ENCODE results near the gene ZNF629.

The ZNF629 gene

DNA sequence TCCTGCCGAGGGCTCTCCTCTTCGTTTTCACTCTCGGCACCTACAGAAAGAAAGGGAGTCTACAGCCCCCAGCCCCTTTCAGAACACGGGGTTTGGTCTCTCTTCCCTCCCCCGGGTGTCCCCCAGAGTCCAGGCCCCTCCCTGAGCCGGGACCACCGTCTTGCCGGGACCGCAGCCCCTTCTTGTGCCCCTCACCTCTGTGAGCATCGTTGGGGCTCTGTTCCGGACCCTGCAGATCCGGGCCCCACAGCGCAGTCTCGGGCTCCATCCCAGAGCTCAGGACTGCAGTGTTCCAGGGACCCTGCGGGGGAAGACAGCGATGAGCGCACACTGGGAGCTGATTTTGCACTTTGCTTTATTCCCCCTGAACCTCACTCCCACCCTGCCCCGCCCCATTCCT lies 2.8 kb downstream of the ZNF629 start:
- TF ChIP-seq ZFX (IDR thresholded peaks at IDR 0.05) (no peak), CTCF (conservative IDR thresholded peaks at IDR 0.05) (no peak)
- H3K27ac ChIP-seq, result no peak overlapping the region

DNA sequence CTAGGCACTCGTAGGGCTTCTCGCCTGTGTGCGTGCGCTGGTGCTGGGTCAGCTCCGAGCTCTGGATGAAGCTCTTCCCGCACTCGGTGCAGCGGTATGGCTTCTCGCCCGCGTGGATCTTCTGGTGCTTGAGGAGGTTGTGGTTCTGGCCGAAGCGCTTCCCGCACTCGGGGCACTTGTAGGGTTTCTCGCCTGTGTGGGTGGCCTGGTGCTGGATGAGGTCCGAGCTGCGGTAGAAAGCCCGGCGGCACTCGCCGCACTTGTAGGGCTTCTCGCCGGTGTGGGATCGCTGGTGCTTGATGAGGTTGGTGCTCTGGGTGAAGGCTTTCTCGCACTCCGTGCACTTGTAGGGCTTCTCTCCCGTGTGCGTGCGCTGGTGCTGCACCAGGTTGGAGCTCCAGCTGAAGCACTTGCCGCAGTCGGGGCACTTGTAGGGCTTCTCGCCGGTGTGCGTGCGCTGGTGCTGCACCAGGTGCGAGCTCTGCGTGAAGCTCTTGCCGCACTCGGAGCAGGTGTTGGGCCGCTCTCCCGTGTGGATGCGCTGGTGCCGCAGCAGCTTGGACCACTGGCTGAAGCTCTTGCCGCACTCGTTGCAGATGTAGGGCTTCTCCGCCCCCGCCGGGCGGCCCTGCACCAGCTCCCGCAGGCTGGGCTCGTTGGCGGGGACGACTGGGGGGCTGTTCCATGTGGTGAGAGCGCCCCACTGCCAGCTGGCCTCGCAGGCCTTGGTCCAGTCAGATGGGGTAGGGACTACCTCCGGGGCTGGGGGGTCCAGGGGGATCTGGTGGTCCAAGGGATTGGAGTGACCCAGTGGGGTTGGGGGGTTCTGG lies 3.5 kb downstream of the ZNF629 start:
- no peak for TF ChIP-seq CTCF (conservative IDR thresholded peaks at IDR 0.05)
- TF ChIP-seq ZFX (IDR thresholded peaks at IDR 0.05), result no peak
- no peak overlapping the region for H3K27ac ChIP-seq

DNA sequence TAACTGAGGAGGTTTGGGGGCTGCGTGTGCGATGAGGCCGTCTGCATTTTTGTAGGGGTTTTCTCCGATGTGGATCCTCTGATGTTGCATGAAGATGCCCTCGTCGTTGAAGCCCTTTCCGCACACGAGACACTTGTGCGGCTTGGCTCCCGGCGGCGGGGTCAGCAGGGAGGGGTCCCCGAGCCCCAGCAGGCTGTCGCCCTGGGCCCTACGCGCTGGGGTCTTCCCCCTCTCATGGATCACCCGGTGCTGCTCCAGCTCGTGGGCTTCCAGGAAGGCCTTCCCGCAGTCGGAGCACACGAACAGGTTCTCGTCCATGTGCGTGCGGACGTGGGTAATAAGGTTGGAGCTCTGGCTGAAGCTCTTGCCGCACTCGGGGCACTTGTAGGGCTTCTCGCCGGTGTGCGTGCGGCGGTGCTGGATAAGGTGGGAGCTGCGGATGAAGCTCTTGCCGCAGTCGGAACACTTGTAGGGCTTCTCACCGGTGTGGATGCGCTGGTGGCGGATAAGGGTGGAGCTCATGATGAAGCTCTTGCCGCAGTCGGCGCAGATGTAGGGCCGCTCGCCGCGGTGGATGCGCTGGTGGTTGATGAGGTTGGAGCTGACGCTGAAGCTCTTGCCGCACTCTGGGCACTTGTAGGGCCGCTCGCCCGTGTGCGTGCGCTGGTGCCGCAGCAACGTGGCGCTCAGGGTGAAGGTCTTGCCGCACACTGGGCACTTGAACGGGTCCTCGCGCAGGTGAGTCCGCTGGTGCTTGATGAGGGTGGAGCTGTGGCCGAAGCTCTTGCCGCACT lies 4.3 kb downstream of the ZNF629 start:
- no peak overlapping the region for H3K27ac ChIP-seq
- TF ChIP-seq CTCF (conservative IDR thresholded peaks at IDR 0.05) (no peak), ZFX (IDR thresholded peaks at IDR 0.05) (no peak)

- TF ChIP-seq CTCF (conservative IDR thresholded peaks at IDR 0.05), result no peak
- no peak for TF ChIP-seq ZFX (IDR thresholded peaks at IDR 0.05)
- H3K27ac ChIP-seq, result no peak overlapping the region
Observed at GRCh38 chr16:30780549-30780948, 6.5 kb downstream of the ZNF629 start.

DNA sequence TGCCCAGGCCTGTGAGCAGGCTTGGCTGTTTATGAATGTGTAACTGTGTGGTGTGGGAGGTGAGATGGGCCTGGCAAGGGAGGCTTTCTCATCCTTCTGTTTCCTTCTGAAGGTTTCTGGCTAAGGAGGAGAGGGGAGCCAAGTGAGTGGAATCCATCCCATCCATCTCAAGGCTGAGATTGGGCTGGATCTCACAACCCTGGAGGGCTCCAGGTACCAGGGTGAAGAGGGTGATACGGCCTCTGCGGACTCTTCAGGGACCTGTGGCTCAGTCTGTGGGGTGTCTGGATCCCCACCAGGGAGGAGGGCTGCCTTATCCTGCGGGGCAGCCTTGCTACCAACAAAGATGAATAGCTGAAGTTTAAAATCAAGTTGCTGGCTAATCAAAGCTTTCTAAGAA lies 7.0 kb downstream of the ZNF629 start:
- no peak for TF ChIP-seq CTCF (conservative IDR thresholded peaks at IDR 0.05)
- H3K27ac ChIP-seq, result no peak overlapping the region

GRCh38 chr16:30779596-30779995 lies 7.4 kb downstream of the ZNF629 start:
- H3K27ac ChIP-seq, result no peak overlapping the region
- TF ChIP-seq CTCF (conservative IDR thresholded peaks at IDR 0.05), result no peak

- TF ChIP-seq ZFX (IDR thresholded peaks at IDR 0.05) (no peak), CTCF (conservative IDR thresholded peaks at IDR 0.05) (no peak)
- no peak overlapping the region for H3K27ac ChIP-seq
Observed at GRCh38 chr16:30778549-30779244, 8.3 kb downstream of the ZNF629 start.

Measured in C4-2B (cell line).